Measurements from ENCODE around the gene TRERF1.
"Not testable (repeated sequence)": the region's sequence is repeated elsewhere in the genome, so short reads cannot be mapped to it uniquely, and the experiment has no call there.

Gene TRERF1

DNA sequence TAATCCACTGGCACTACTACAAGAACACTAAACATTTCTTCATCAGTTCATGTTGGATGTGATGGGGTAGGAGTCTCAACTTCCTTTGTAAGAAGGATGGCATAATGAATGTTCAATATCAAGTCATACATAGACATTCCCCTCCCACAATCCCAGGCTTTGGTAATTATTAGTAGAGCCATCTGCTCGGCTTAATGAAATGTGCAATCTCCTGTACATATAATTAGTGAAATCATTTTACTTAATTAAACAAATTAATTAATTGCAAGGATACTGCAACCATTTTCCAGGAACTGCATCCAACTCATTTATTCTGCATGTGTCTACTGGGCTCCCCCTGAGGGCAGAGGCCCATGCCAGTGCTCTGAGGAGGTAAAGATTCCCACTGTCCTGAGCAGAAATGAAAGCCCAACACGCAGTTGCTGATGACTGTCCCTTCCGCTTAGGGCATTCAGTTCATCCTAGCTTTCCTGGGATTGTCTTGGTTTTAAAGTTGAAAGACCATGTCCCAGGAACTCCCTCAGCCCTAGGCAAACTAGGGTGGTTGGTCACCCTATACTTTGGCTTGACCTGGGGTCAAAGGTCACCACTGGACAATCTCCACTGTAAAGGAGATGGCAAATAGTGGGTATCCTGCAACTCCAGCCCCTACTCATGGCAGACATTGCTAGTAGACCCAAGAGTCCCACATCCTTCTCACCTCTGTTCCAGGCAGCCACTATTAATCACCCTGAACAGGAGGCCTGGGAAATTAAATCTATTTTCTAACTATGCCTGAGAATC lies 109.8 kb downstream of the TRERF1 start:
- Mint-ChIP-seq H3K27ac (no peak overlapping the region), H3K36me3 (ENCODE audit: low read depth) (no peaks in the 10 kb centered on the region), H3K27me3 (no peaks in the 10 kb centered on the region), H3K4me3 (no peak overlapping the region), H3K4me1 (peaks cover 63% of the 10 kb centered on the region), H3K9me3 (no peaks in the 10 kb centered on the region)
- no peak for ATAC-seq
- DNase-seq, result no peak

DNA sequence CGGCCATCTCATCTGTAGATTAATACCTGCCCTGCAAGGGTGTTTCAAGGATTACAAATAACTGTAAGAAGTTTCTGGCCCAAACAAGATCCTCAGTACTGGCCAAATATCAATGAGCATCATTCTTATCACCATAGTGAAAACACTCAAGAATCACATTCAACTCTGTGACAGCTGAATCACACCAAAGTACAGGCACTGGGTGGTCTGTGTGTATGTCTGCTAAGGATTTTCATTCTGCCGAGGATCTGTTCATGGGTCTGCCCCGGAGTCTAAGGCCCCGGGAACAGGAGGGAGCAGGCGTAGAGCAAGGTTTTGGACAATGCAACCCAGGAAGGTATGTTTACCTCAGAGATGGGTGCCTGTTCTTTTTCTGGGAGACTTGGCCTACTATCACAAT lies 110.5 kb downstream of the TRERF1 start:
- no peaks in the 10 kb centered on the region for H3K27me3 Mint-ChIP-seq
- no peak for ATAC-seq
- no peaks in the 10 kb centered on the region for H3K36me3 Mint-ChIP-seq (ENCODE audit: low read depth)
- H3K4me1 Mint-ChIP-seq, result peaks cover 64% of the 10 kb centered on the region
- no peak overlapping the region for H3K27ac Mint-ChIP-seq
- no peak overlapping the region for H3K4me3 Mint-ChIP-seq
- DNase-seq, result no peak
- no peaks in the 10 kb centered on the region for H3K9me3 Mint-ChIP-seq

- ATAC-seq (no peak), DNase-seq (no peak)
These were observed 111.2 kb downstream of the TRERF1 start for GRCh38 chr6:42340511-42340910.

DNA sequence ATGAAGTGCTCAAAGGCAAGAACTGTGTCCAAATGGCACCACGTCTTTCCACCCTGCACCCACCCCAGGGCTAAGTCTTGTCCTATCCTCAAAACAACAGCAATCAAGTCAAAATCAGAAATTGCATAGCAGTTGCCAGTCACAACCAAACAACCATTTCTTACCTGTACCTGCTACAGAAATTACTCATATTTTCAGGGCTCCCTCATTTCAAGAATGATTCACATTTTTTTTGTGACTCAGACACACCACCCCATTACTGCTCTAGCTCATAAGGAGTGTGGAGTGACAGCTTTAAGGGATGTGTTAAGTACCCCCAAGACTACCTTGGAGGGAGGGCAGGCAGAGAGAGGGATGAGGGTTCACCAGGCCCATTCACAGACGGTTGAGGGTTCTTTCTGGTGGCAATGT lies 111.7 kb downstream of the TRERF1 start:
- H3K27ac Mint-ChIP-seq, result peak overlapping the region; percentile 87
- no peak overlapping the region for H3K4me3 Mint-ChIP-seq
- ATAC-seq (peak; percentile 96), DNase-seq (peak; percentile 41)
- no peaks in the 10 kb centered on the region for H3K27me3 Mint-ChIP-seq
- H3K9me3 Mint-ChIP-seq, result no peaks in the 10 kb centered on the region
- no peaks in the 10 kb centered on the region for H3K36me3 Mint-ChIP-seq (ENCODE audit: low read depth)
- peaks cover 55% of the 10 kb centered on the region for H3K4me1 Mint-ChIP-seq

More at GRCh38 chr6:42340511-42340910, 111.2 kb downstream of the TRERF1 start:
- Mint-ChIP-seq H3K27ac (peak overlapping the region; percentile 87), H3K27me3 (no peaks in the 10 kb centered on the region), H3K36me3 (ENCODE audit: low read depth) (no peaks in the 10 kb centered on the region), H3K4me1 (peaks cover 58% of the 10 kb centered on the region), H3K9me3 (no peaks in the 10 kb centered on the region), H3K4me3 (no peak overlapping the region)

DNA sequence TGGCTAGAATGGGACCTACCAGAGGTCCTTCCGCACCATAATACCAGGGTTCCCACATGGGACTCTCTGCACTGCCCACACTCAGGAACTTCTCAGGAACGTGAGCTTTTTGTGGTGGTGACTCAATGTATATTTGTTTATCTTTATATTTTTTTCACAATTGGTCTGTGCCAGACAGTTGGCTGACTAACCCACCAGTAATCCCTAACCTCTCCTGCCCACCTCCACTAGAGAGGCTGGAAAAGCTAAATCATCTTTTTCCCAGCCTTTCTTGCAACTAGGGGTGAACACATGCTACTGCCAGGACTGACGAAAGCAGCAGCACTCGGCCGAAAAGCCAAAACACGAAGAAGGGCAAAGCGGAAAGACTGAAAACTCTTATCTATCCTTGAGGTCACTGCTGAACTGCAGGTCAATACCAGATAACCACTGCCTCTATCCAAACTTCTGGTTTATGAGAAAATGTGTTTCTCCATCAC lies 112.9 kb downstream of the TRERF1 start:
- Mint-ChIP-seq H3K4me1 (peaks cover 48% of the 10 kb centered on the region), H3K9me3 (no peaks in the 10 kb centered on the region), H3K27me3 (no peaks in the 10 kb centered on the region), H3K36me3 (ENCODE audit: low read depth) (no peaks in the 10 kb centered on the region), H3K4me3 (peak overlapping the region; percentile 30), H3K27ac (peak overlapping the region; percentile 87)
- ATAC-seq, result peak; percentile 55
- DNase-seq, result no peak

- no peaks in the 10 kb centered on the region for H3K36me3 Mint-ChIP-seq (ENCODE audit: low read depth)
- H3K4me1 Mint-ChIP-seq, result peaks cover 48% of the 10 kb centered on the region
These were observed 113.6 kb downstream of the TRERF1 start for GRCh38 chr6:42337985-42338743.

GRCh38 chr6:42336431-42336830 lies 115.3 kb downstream of the TRERF1 start:
- no peaks in the 10 kb centered on the region for H3K9me3 Mint-ChIP-seq
- H3K4me1 Mint-ChIP-seq, result peaks cover 44% of the 10 kb centered on the region
- ATAC-seq, result no peak
- H3K36me3 Mint-ChIP-seq (ENCODE audit: low read depth), result no peaks in the 10 kb centered on the region
- DNase-seq, result no peak
- H3K27ac Mint-ChIP-seq, result no peak overlapping the region
- no peaks in the 10 kb centered on the region for H3K27me3 Mint-ChIP-seq
- H3K4me3 Mint-ChIP-seq, result no peak overlapping the region

More at GRCh38 chr6:42337985-42338743, 113.6 kb downstream of the TRERF1 start:
- no peak for DNase-seq
- Mint-ChIP-seq H3K9me3 (no peaks in the 10 kb centered on the region), H3K4me3 (peak overlapping the region; percentile 30), H3K27me3 (no peaks in the 10 kb centered on the region), H3K27ac (peak overlapping the region; percentile 87)
- no peak for ATAC-seq

GRCh38 chr6:42335896-42336295 lies 115.8 kb downstream of the TRERF1 start:
- DNase-seq, result no peak
- no peak overlapping the region for H3K4me3 Mint-ChIP-seq
- ATAC-seq, result no peak
- H3K27me3 Mint-ChIP-seq, result no peaks in the 10 kb centered on the region
- no peak overlapping the region for H3K27ac Mint-ChIP-seq
- peaks cover 40% of the 10 kb centered on the region for H3K4me1 Mint-ChIP-seq
- H3K9me3 Mint-ChIP-seq, result no peaks in the 10 kb centered on the region
- H3K36me3 Mint-ChIP-seq (ENCODE audit: low read depth), result no peaks in the 10 kb centered on the region

GRCh38 chr6:42334870-42335269 lies 116.9 kb downstream of the TRERF1 start:
- Mint-ChIP-seq H3K9me3 (no peaks in the 10 kb centered on the region), H3K27me3 (no peaks in the 10 kb centered on the region), H3K27ac (no peak overlapping the region)

GRCh38 chr6:42333612-42334011 lies 118.1 kb downstream of the TRERF1 start:
- peaks cover 17% of the 10 kb centered on the region for H3K4me1 Mint-ChIP-seq
- no peak overlapping the region for H3K4me3 Mint-ChIP-seq
- no peak for DNase-seq
- H3K9me3 Mint-ChIP-seq, result no peaks in the 10 kb centered on the region
- no peak for ATAC-seq
- no peak overlapping the region for H3K27ac Mint-ChIP-seq
- H3K36me3 Mint-ChIP-seq (ENCODE audit: low read depth), result no peaks in the 10 kb centered on the region
- no peaks in the 10 kb centered on the region for H3K27me3 Mint-ChIP-seq

More at GRCh38 chr6:42334870-42335269, 116.9 kb downstream of the TRERF1 start:
- DNase-seq (no peak), ATAC-seq (no peak)
- Mint-ChIP-seq H3K4me1 (peaks cover 30% of the 10 kb centered on the region), H3K36me3 (ENCODE audit: low read depth) (no peaks in the 10 kb centered on the region), H3K4me3 (no peak overlapping the region)

DNA sequence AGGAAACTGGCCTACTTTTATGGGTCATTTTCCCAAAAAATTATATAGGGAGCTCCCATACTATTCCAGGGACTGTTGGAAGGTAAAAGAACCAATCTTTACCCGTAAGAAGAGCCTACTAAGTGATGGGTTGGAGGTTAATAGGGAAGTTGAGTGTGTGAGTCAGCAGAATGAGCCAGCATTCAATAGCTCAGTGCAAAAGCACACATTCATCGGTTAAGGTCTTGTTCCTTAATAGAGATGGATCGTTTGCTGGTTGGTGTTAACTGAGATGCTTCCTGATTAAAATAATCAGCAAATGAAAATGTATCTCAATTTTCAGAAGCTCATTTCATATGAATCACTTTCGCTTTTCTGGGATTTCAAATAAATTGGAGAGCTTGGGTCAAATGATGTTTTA lies 118.8 kb downstream of the TRERF1 start:
- H3K4me1 Mint-ChIP-seq, result peaks cover 10% of the 10 kb centered on the region
- H3K9me3 Mint-ChIP-seq, result no peaks in the 10 kb centered on the region
- DNase-seq (no peak), ATAC-seq (no peak)
- H3K27ac Mint-ChIP-seq, result no peak overlapping the region
- H3K36me3 Mint-ChIP-seq (ENCODE audit: low read depth), result no peaks in the 10 kb centered on the region
- H3K4me3 Mint-ChIP-seq, result no peak overlapping the region
- H3K27me3 Mint-ChIP-seq, result no peaks in the 10 kb centered on the region

- H3K27ac Mint-ChIP-seq, result no peak overlapping the region
- H3K36me3 Mint-ChIP-seq (ENCODE audit: low read depth), result no peaks in the 10 kb centered on the region
- no peaks in the 10 kb centered on the region for H3K4me1 Mint-ChIP-seq
- ATAC-seq, result no peak
- H3K27me3 Mint-ChIP-seq, result no peaks in the 10 kb centered on the region
- no peak for DNase-seq
- H3K4me3 Mint-ChIP-seq, result no peak overlapping the region
- H3K9me3 Mint-ChIP-seq, result no peaks in the 10 kb centered on the region
These were observed 120.7 kb downstream of the TRERF1 start for GRCh38 chr6:42331019-42331418.

- DNase-seq (no peak), ATAC-seq (no peak)
- Mint-ChIP-seq H3K36me3 (ENCODE audit: low read depth) (no peaks in the 10 kb centered on the region), H3K4me1 (peaks cover 8% of the 10 kb centered on the region), H3K27ac (no peak overlapping the region), H3K4me3 (no peak overlapping the region), H3K27me3 (no peaks in the 10 kb centered on the region), H3K9me3 (peaks cover 4% of the 10 kb centered on the region)
These were observed 125.5 kb downstream of the TRERF1 start for GRCh38 chr6:42326248-42326647.

DNA sequence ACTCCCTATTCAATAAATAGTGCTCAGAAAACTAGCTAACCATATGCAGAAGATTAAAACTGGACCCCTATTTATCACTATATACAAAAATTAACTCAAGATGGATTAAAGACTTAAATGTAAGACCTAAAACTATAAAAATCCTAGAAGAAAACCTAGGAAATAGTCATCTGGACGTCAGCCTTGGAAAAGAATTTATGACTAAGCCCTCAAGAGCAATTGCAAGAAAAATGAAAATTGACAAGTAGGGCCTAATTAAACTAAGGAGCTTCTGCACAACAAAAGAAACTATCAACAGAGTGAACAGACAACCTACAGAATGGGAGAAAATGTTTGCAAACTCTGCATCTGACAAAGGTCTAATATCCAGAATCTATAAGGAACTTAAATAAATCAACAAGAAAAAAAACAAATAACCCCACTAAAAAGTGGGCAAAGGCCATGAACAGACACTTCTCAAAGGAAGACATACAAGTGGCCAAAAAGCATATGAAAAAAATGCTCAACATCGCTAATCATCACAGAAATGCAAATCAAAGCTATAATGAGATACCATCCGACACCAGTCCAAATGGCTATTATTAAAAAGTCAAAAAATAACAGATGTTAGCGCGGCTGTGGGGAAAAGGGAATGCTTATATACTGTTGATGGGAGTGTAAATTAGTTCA lies 126.9 kb downstream of the TRERF1 start:
- H3K4me1 Mint-ChIP-seq, result peaks cover 18% of the 10 kb centered on the region
- not testable (repeated sequence) for H3K27me3 Mint-ChIP-seq; H3K4me3 Mint-ChIP-seq; H3K36me3 Mint-ChIP-seq (ENCODE audit: low read depth); H3K9me3 Mint-ChIP-seq; ATAC-seq; H3K27ac Mint-ChIP-seq; DNase-seq

Measured in activated naive CD8-positive, alpha-beta T cell treated with anti-CD3 and anti-CD28 coated beads, Interleukin-2, amount 50 U/mL, for 24 hours (primary cell).